Stimulated activated CD8-positive, alpha-beta memory T cell treated with anti-CD3 and anti-CD28 coated beads, Interleukin-7, amount 100 ng/mL, for 1 hour (primary cell): ENCODE measurements around the gene C1R.
"Not testable (repeated sequence)": the region's sequence is repeated elsewhere in the genome, so short reads cannot be mapped to it uniquely, and the experiment has no call there.

Experiments
- DNase-seq, 2 donors: peaks; one replicate each; pipeline ENCODE4 v3.0.0-alpha.2; 2020; ENCODE audit warnings: low read depth in 2 of 2

The C1R gene

GRCh38 chr12:7120166-7120565, 27.9 kb upstream of the C1R start:
- DNase-seq = no peak

GRCh38 chr12:7118881-7119280, 26.6 kb upstream of the C1R start:
- no peak for DNase-seq

GRCh38 chr12:7117670-7118069, 25.4 kb upstream of the C1R start:
- no peak for DNase-seq

- DNase-seq = no peak
These were observed 24.7 kb upstream of the C1R start for GRCh38 chr12:7116916-7117315.

- no peak for DNase-seq
These were observed 24.0 kb upstream of the C1R start for GRCh38 chr12:7116196-7116595.

GRCh38 chr12:7114851-7115250, 22.6 kb upstream of the C1R start:
- DNase-seq = no peak

- no peak for DNase-seq
These were observed 21.8 kb upstream of the C1R start for GRCh38 chr12:7114008-7114407.

GRCh38 chr12:7113389-7113871, 21.2 kb upstream of the C1R start:
- no peak for DNase-seq

- DNase-seq = no peak
These were observed 19.8 kb upstream of the C1R start for GRCh38 chr12:7112041-7112440.

- DNase-seq = no peak
These were observed 18.4 kb upstream of the C1R start for GRCh38 chr12:7110661-7111060.

GRCh38 chr12:7109572-7109920, 17.3 kb upstream of the C1R start:
- no peak for DNase-seq

GRCh38 chr12:7108796-7109571, 16.7 kb upstream of the C1R start, which contains the start of gene C1RL:
C1RL (minus strand) TSS chr12:7109214; CDS start chr12:7109180, 34 bp downstream.
- DNase-seq = peak; percentile 62 to 75

- DNase-seq = peak; percentile 40 to 52
These were observed 16.0 kb upstream of the C1R start for GRCh38 chr12:7108003-7108795.

GRCh38 chr12:7107636-7108002, 15.4 kb upstream of the C1R start:
- no peak for DNase-seq

GRCh38 chr12:7107181-7107580, 14.9 kb upstream of the C1R start:
- not testable (repeated sequence) for DNase-seq

- no peak for DNase-seq
These were observed 13.8 kb upstream of the C1R start for GRCh38 chr12:7106082-7106481.

GRCh38 chr12:7103837-7104584, 11.8 kb upstream of the C1R start:
- DNase-seq = no peak

- no peak for DNase-seq
These were observed 10.3 kb upstream of the C1R start for GRCh38 chr12:7102582-7102981.

GRCh38 chr12:7101694-7102131, 9.5 kb upstream of the C1R start:
- no peak for DNase-seq

- DNase-seq = no peak
These were observed 8.9 kb upstream of the C1R start for GRCh38 chr12:7101047-7101693.

GRCh38 chr12:7100239-7100638, 8.0 kb upstream of the C1R start:
- DNase-seq = no peak
